Metanephros (tissue), 1 donor: Measurements from ENCODE around the gene CEP72. TPM values are rescaled to one million over a fixed set of nuclear protein-coding genes. Genes with fewer than 3 reads are reported as not detected.

Experiments
- total RNA-seq: library from RNA; depleted of rRNA; stranded (reverse); fragments of >200 nt; gene quantifications from one replicate; pipeline ENCODE4 v1.2.3, GENCODE V29; 2014

CEP72 gene
- total RNA-seq: 11.7 TPM

GRCh38 chr5:611731-612486 is at the start of gene CEP72:
Gene CEP72, plus strand, starts transcription at chr5:612340. Its CDS starts 22 bp downstream, at chr5:612362.

GRCh38 chr5:693271-694041 is 81.3 kb downstream of the CEP72 start, which contains the start of gene TPPP:
Gene TPPP, minus strand, starts transcription at chr5:693352. Its CDS starts 15,292 bp downstream, at chr5:678060.

Other genes with a start within 250 kb of the CEP72 start
- gene EXOC3, start 169.2 kb upstream of the CEP72 start, total RNA-seq: 55.2 TPM
- 44.5 TPM for gene SLC9A3, start 87.9 kb upstream of the CEP72 start, total RNA-seq
- gene TPPP, start 81.0 kb downstream of the CEP72 start, total RNA-seq: 6.4 TPM
- gene ZDHHC11B, start 172.4 kb downstream of the CEP72 start, total RNA-seq: 3.0 TPM
- 14.9 TPM for gene ZDHHC11, start 238.6 kb downstream of the CEP72 start, total RNA-seq